GM19372 (cell line): ENCODE results near the gene OPTN.
A peak's percentile ranks its signal among the peaks of the same experiment; 100 is the strongest.
"Not testable (repeated sequence)": the region's sequence is repeated elsewhere in the genome, so short reads cannot be mapped to it uniquely, and the experiment has no call there.

Experiments used
- ATAC-seq: cut with Tn5 transposase; IDR thresholded peaks from one replicate; pipeline ENCODE4 v1.9.1; 2021; ENCODE audit warnings: mild to moderate bottlenecking, low read depth, moderate library complexity; ENCODE audit not compliant: unreplicated experiment

The OPTN gene

GRCh38 chr10:13117841-13118783 lies 18.1 kb downstream of the OPTN start:
- no peak for ATAC-seq

GRCh38 chr10:13118784-13119410 lies 18.9 kb downstream of the OPTN start:
- ATAC-seq, result no peak

GRCh38 chr10:13120786-13121499 lies 21.0 kb downstream of the OPTN start:
- no peak for ATAC-seq

GRCh38 chr10:13121500-13121854 lies 21.5 kb downstream of the OPTN start:
- ATAC-seq, result no peak

- no peak for ATAC-seq
Observed at GRCh38 chr10:13136651-13137050, 36.7 kb downstream of the OPTN start.

- no peak for ATAC-seq
Observed at GRCh38 chr10:13139150-13139549, 39.2 kb downstream of the OPTN start.

- ATAC-seq, result no peak
Observed at GRCh38 chr10:13139676-13140075, 39.7 kb downstream of the OPTN start.

GRCh38 chr10:13140627-13141190 lies 40.7 kb downstream of the OPTN start:
- no peak for ATAC-seq

GRCh38 chr10:13143766-13144165 lies 43.8 kb downstream of the OPTN start:
- no peak for ATAC-seq

- no peak for ATAC-seq
Observed at GRCh38 chr10:13144814-13145213, 44.9 kb downstream of the OPTN start.

- no peak for ATAC-seq
Observed at GRCh38 chr10:13146379-13146778, 46.4 kb downstream of the OPTN start.

GRCh38 chr10:13147161-13147560 lies 47.2 kb downstream of the OPTN start:
- no peak for ATAC-seq

GRCh38 chr10:13152296-13152695 lies 52.3 kb downstream of the OPTN start:
- no peak for ATAC-seq

- not testable (repeated sequence) for ATAC-seq
Observed at GRCh38 chr10:13155860-13156259, 55.9 kb downstream of the OPTN start.

- no peak for ATAC-seq
Observed at GRCh38 chr10:13158401-13158800, 58.4 kb downstream of the OPTN start.

GRCh38 chr10:13160934-13161856 lies 61.2 kb downstream of the OPTN start, which contains the start of gene MCM10:
MCM10 (plus strand) TSS chr10:13161558; CDS start chr10:13164203, 2,645 bp downstream.
- ATAC-seq, result peak; percentile 100

GRCh38 chr10:13161857-13162271 lies 61.9 kb downstream of the OPTN start:
- no peak for ATAC-seq

GRCh38 chr10:13163859-13164258 lies 63.9 kb downstream of the OPTN start:
- no peak for ATAC-seq

GRCh38 chr10:13165177-13165576 lies 65.2 kb downstream of the OPTN start:
- no peak for ATAC-seq

GRCh38 chr10:13167568-13167967 lies 67.6 kb downstream of the OPTN start:
- no peak for ATAC-seq
